H9 (cell line): ENCODE results near the gene STX1A. TPM values are rescaled to one million over a fixed set of nuclear protein-coding genes. Genes with fewer than 3 reads are reported as not detected.

ENCODE experiments used
- DNase-seq: peaks from one replicate; pipeline ENCODE4 v3.0.0-alpha.2; 2017
- H2AFZ ChIP-seq: one replicate; pipeline ENCODE4 v1.6.1; 2013; ENCODE audit warnings: mild to moderate bottlenecking, low read length, control low read depth, moderate library complexity
- H2AK5ac ChIP-seq: 2 replicates; pipeline ENCODE4 v1.6.1; 2013; ENCODE audit warnings: low read length, control low read depth, mixed read lengths; ENCODE audit not compliant: insufficient read length
- H2BK120ac ChIP-seq: one replicate; pipeline ENCODE4 v1.6.1; 2013; ENCODE audit warnings: low read depth, mild to moderate bottlenecking, low read length, control low read depth, inconsistent platforms; ENCODE audit not compliant: poor library complexity, severe bottlenecking
- H2BK12ac ChIP-seq: 2 replicates; pipeline ENCODE4 v1.6.1; 2013; ENCODE audit warnings: low read length, control low read depth, mixed read lengths, low read depth; ENCODE audit not compliant: insufficient read length
- H2BK15ac ChIP-seq: 2 replicates; pipeline ENCODE4 v1.6.1; 2013; ENCODE audit warnings: low read depth, low read length, control low read depth
- H2BK20ac ChIP-seq: one replicate; pipeline ENCODE4 v1.6.1; 2013; ENCODE audit warnings: low read depth, mild to moderate bottlenecking, low read length, control low read depth, inconsistent platforms; ENCODE audit not compliant: poor library complexity, severe bottlenecking
- H2BK5ac ChIP-seq: 2 replicates; pipeline ENCODE4 v1.6.1; 2013; ENCODE audit warnings: low read length, control low read depth, mixed read lengths; ENCODE audit not compliant: insufficient read length
- H3K14ac ChIP-seq: 2 replicates; pipeline ENCODE4 v1.6.1; 2013; ENCODE audit warnings: low read length, control low read depth; ENCODE audit not compliant: insufficient read depth
- H3K18ac ChIP-seq: 2 replicates; pipeline ENCODE4 v1.6.1; 2013; ENCODE audit warnings: low read depth, mild to moderate bottlenecking, mixed read lengths, low read length, control low read depth; ENCODE audit not compliant: insufficient read length
- H3K23ac ChIP-seq: 2 replicates; pipeline ENCODE4 v1.6.1; 2013; ENCODE audit warnings: low read length, control low read depth, mixed read lengths, low read depth; ENCODE audit not compliant: insufficient read length
- H3K23me2 ChIP-seq: 2 replicates; pipeline ENCODE4 v1.6.1; 2013; ENCODE audit warnings: low read depth, mild to moderate bottlenecking, mixed read lengths, low read length, control low read depth; ENCODE audit not compliant: insufficient read length, poor library complexity, severe bottlenecking
- H3K27ac ChIP-seq: 2 replicates; pipeline ENCODE4 v1.5.1; 2013; ENCODE audit warnings: low read length, control low read depth, mixed read lengths, low read depth; ENCODE audit not compliant: insufficient read length
- H3K27me3 ChIP-seq: 2 replicates; pipeline ENCODE4 v1.6.1; 2013; ENCODE audit warnings: low read length, control low read depth, inconsistent platforms; ENCODE audit not compliant: insufficient read depth
- H3K4ac ChIP-seq: 2 replicates; pipeline ENCODE4 v1.6.1; 2013; ENCODE audit warnings: low read depth, mild to moderate bottlenecking, control low read depth, inconsistent platforms, low read length, moderate library complexity
- H3K4me1 ChIP-seq: 2 replicates; pipeline ENCODE4 v1.6.1; 2013; ENCODE audit warnings: low read length, control low read depth, inconsistent platforms; ENCODE audit not compliant: insufficient read depth
- H3K4me2 ChIP-seq: 2 replicates; pipeline ENCODE4 v1.6.1; 2013; ENCODE audit warnings: low read length, control low read depth, mixed read lengths; ENCODE audit not compliant: insufficient read length, insufficient read depth
- H3K56ac ChIP-seq: 2 replicates; pipeline ENCODE4 v1.6.1; 2013; ENCODE audit warnings: low read depth, mild to moderate bottlenecking, mixed read lengths, low read length, control low read depth; ENCODE audit not compliant: insufficient read length
- H3K79me1 ChIP-seq: 2 replicates; pipeline ENCODE4 v1.6.1; 2013; ENCODE audit warnings: low read depth, mild to moderate bottlenecking, moderate library complexity, low read length, control low read depth, inconsistent platforms; ENCODE audit not compliant: insufficient read depth, poor library complexity, severe bottlenecking
- H3K79me2 ChIP-seq: 2 replicates; pipeline ENCODE4 v1.6.1; 2013; ENCODE audit warnings: low read length, control low read depth, inconsistent platforms; ENCODE audit not compliant: insufficient read depth
- H3K9ac ChIP-seq: 2 replicates; pipeline ENCODE4 v1.6.1; 2013; ENCODE audit warnings: low read length, control low read depth, mixed read lengths; ENCODE audit not compliant: insufficient read length; ENCODE audit errors: extremely low read depth
- H3K9me3 ChIP-seq: one replicate; pipeline ENCODE4 v1.6.1; 2013; ENCODE audit warnings: low read depth, low read length, inconsistent platforms; ENCODE audit not compliant: control insufficient read depth
- H3T11ph ChIP-seq: one replicate; pipeline ENCODE4 v1.6.1; 2013; ENCODE audit warnings: mild to moderate bottlenecking, low read length, control low read depth, inconsistent platforms
- H4K20me1 ChIP-seq: one replicate; pipeline ENCODE4 v1.6.1; 2013; ENCODE audit not compliant: control insufficient read depth, insufficient read length, insufficient read depth
- H4K5ac ChIP-seq: 2 replicates; pipeline ENCODE4 v1.6.1; 2013; ENCODE audit warnings: low read depth, mild to moderate bottlenecking, mixed read lengths, low read length, control low read depth; ENCODE audit not compliant: insufficient read length
- H4K8ac ChIP-seq: replicated peaks from 2 replicates; pipeline ENCODE4 v1.6.1; 2013; ENCODE audit warnings: low read length, control low read depth, mixed read lengths, low read depth; ENCODE audit not compliant: insufficient read length
- H4K91ac ChIP-seq: 2 replicates; pipeline ENCODE4 v1.6.1; 2013; ENCODE audit warnings: low read depth, mild to moderate bottlenecking, moderate library complexity, mixed read lengths, low read length, control low read depth; ENCODE audit not compliant: insufficient read length
- H3K27ac Mint-ChIP-seq, 3 experiments: 2 replicates in 2 of 3; 3 replicates in 1 of 3; pipeline ENCODE4 v1.8.0; 2020 to 2021; ENCODE audit warnings: mixed read lengths in 3 of 3, mild to moderate bottlenecking in 1 of 3, moderate library complexity in 1 of 3
- H3K27me3 Mint-ChIP-seq: 2 replicates; pipeline ENCODE4 v1.8.0; 2021; ENCODE audit warnings: low read depth, mild to moderate bottlenecking, moderate library complexity, mixed read lengths
- H3K36me3 Mint-ChIP-seq, 3 experiments: 2 replicates in 2 of 3; 3 replicates in 1 of 3; pipeline ENCODE4 v1.8.0; 2020 to 2021; ENCODE audit warnings: low read depth in 3 of 3, mixed read lengths in 3 of 3; ENCODE audit not compliant: insufficient read depth in 1 of 3
- H3K4me1 Mint-ChIP-seq, 2 experiments: 2 replicates each; pipeline ENCODE4 v1.8.0; 2020; ENCODE audit warnings: mixed read lengths in 2 of 2
- H3K4me3 Mint-ChIP-seq, 2 experiments: 2 replicates in 1 of 2; 3 replicates in 1 of 2; pipeline ENCODE4 v1.8.0; 2020 to 2021; ENCODE audit warnings: mild to moderate bottlenecking in 2 of 2, mixed read lengths in 2 of 2, moderate library complexity in 1 of 2
- H3K9me3 Mint-ChIP-seq, 2 experiments: 2 replicates in 1 of 2; 3 replicates in 1 of 2; pipeline ENCODE4 v1.8.0; 2020; ENCODE audit warnings: mild to moderate bottlenecking in 2 of 2, mixed read lengths in 2 of 2, moderate library complexity in 1 of 2
- WGBS: extraction: QIAGEN DNeasy Blood & Tissue Kit; methylation state at CpG from one replicate; pipeline ENCODE4 v1.1.7; 2013; ENCODE audit warnings: missing lambda C conversion rate, low lambda C conversion rate, mixed read lengths; ENCODE audit not compliant: insufficient read length; ENCODE audit errors: extremely low coverage; 5-methylcytosine and 5-hydroxymethylcytosine counted together
- total RNA-seq: library from RNA; stranded (reverse); gene quantifications from 2 replicates; pipeline ENCODE4 v1.2.1, GENCODE V29; 2021
- TF ChIP-seq, protein P1 (sequence below): fragments of 200-600 bp; sonication (generic); conservative IDR thresholded peaks from 3 replicates; pipeline ENCODE4 v1.8.0; 2021; ENCODE audit warnings: antibody characterized with exemption, mild to moderate bottlenecking

The STX1A gene
- total RNA-seq, 1 experiment from 2014 or later, result 10.1 TPM

- H4K5ac ChIP-seq, result no peak overlapping the region
- peak overlapping the region; percentile 92 to 99 (median 99); a peak in 6 of 7 replicates for H3K27ac Mint-ChIP-seq
These were observed 18.7 kb upstream of the STX1A start for GRCh38 chr7:73738220-73738611.

More at GRCh38 chr7:73738220-73738611, 18.7 kb upstream of the STX1A start:
- Histone ChIP-seq H2AFZ (no peak overlapping the region), H3K27ac (no peak overlapping the region), H3K4me2 (peak overlapping the region; percentile 54), H3T11ph (no peak overlapping the region), H2BK15ac (no peak overlapping the region), H3K79me2 (no peaks in the 10 kb centered on the region), H2BK120ac (no peak overlapping the region), H4K91ac (no peak overlapping the region), H2BK5ac (no peak overlapping the region), H3K79me1 (no peaks in the 10 kb centered on the region), H3K14ac (peak overlapping the region; percentile 94), H3K9me3 (no peaks in the 10 kb centered on the region), H3K27me3 (no peaks in the 10 kb centered on the region; the same call in 1 of the 2 replicates), H3K56ac (no peak overlapping the region), H3K4me1 (peaks cover 6% of the 10 kb centered on the region; the same call in 1 of the 2 replicates), H3K23me2 (peaks cover 10% of the 10 kb centered on the region), H2AK5ac (no peak overlapping the region), H4K8ac (no peak overlapping the region), H3K9ac (peak overlapping the region; percentile 76), H4K20me1 (no peaks in the 10 kb centered on the region), H2BK12ac (peak overlapping the region; percentile 16), H3K18ac (peak overlapping the region; percentile 76), H3K4ac (no peak overlapping the region; the same call in 1 of the 2 replicates), H2BK20ac (no peak overlapping the region), H3K23ac (no peak overlapping the region)
- H3K4me1 Mint-ChIP-seq, result peaks cover 27 to 42% of the 10 kb centered on the region in 2 experiments
- H3K36me3 Mint-ChIP-seq, result peaks cover 6 to 23% (median 20%) of the 10 kb centered on the region in 3 experiments
- peaks cover 13% of the 10 kb centered on the region for H3K27me3 Mint-ChIP-seq
- peak; percentile 76 for DNase-seq
- H3K4me3 Mint-ChIP-seq, result peak overlapping the region; percentile 93 to 96
- WGBS, result no CpG with 5 or more reads among the region's 24 CpGs
- H3K9me3 Mint-ChIP-seq, result peaks cover 0 to 2% of the 10 kb centered on the region in 2 experiments; a peak in 1 of 5 replicates
- TF ChIP-seq, protein P1, sequence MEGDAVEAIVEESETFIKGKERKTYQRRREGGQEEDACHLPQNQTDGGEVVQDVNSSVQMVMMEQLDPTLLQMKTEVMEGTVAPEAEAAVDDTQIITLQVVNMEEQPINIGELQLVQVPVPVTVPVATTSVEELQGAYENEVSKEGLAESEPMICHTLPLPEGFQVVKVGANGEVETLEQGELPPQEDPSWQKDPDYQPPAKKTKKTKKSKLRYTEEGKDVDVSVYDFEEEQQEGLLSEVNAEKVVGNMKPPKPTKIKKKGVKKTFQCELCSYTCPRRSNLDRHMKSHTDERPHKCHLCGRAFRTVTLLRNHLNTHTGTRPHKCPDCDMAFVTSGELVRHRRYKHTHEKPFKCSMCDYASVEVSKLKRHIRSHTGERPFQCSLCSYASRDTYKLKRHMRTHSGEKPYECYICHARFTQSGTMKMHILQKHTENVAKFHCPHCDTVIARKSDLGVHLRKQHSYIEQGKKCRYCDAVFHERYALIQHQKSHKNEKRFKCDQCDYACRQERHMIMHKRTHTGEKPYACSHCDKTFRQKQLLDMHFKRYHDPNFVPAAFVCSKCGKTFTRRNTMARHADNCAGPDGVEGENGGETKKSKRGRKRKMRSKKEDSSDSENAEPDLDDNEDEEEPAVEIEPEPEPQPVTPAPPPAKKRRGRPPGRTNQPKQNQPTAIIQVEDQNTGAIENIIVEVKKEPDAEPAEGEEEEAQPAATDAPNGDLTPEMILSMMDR, result no peak
